Right lobe of liver (tissue), 6 donors: Measurements from ENCODE around the gene CATSPER3. TPM values are rescaled to one million over a fixed set of nuclear protein-coding genes. Genes with fewer than 3 reads are reported as not detected.
A peak's percentile ranks its signal among the peaks of the same experiment; 100 is the strongest.

Experiments used
- ATAC-seq, 4 donors: fragments of 200-7000 bp; cut with Tn5 transposase; one replicate each; pipeline ENCODE4 v1.9.1; 2020; ENCODE audit warnings: mild to moderate bottlenecking in 4 of 4, moderate library complexity in 4 of 4
- DNase-seq, 3 donors: peaks; one replicate each; pipeline ENCODE4 v3.0.0-alpha.2; 2020
- H3K27ac ChIP-seq, 3 donors: fragments of 200-600 bp; one replicate each; pipeline ENCODE4 v1.8.0; 2022
- H3K27me3 ChIP-seq, 2 donors: fragments of 200-600 bp; one replicate each; pipeline ENCODE4 v1.8.0; 2022
- H3K36me3 ChIP-seq, 4 donors: fragments of 200-600 bp; sonication (generic) in 1 of 4; one replicate each; pipeline versions ENCODE4 v1.5.1 to v1.8.0; 2017 to 2022; ENCODE audit warnings: control low read depth in 1 of 4
- H3K4me1 ChIP-seq, 4 donors: fragments of 200-600 bp; sonication (generic) in 1 of 4; one replicate each; pipeline versions ENCODE4 v1.5.1 to v1.8.0; 2017 to 2022; ENCODE audit warnings: control low read depth in 1 of 4
- H3K4me3 ChIP-seq, 3 donors: fragments of 200-600 bp; one replicate each; pipeline ENCODE4 v1.8.0; 2022
- H3K9me3 ChIP-seq, 4 donors: fragments of 200-600 bp; sonication (generic) in 1 of 4; one replicate each; pipeline versions ENCODE4 v1.5.1 to v1.8.0; 2017 to 2022; ENCODE audit warnings: control low read depth in 1 of 4
- CTCF ChIP-seq, 4 donors: fragments of 200-600 bp in 3 of 4; fragments of 450-650 bp in 1 of 4; IDR thresholded peaks; one replicate each; pipeline versions ENCODE4 v1.5.1 to v1.8.0; 2016 to 2022; ENCODE audit warnings: antibody characterized with exemption in 4 of 4, mild to moderate bottlenecking in 2 of 4
- POLR2A ChIP-seq: fragments of 450-650 bp; IDR thresholded peaks from one replicate; pipeline ENCODE4 v1.6.1; 2017; ENCODE audit warnings: antibody characterized with exemption, mild to moderate bottlenecking
- WGBS: methylation state at CpG from one replicate; pipeline ENCODE4 v1.1.6; 2018; ENCODE audit warnings: low coverage, low lambda C conversion rate; ENCODE audit not compliant: insufficient coverage; ENCODE audit errors: missing lambda C conversion rate; 5-methylcytosine and 5-hydroxymethylcytosine counted together
- intact Hi-C, 2 donors: fragments of 100-400 bp; cut with DNase I; formaldehyde crosslinking; loops; one replicate each; pipeline versions ENCODE4 v1.11.2 to v1.14.1; 2022
- total RNA-seq, 6 experiments: library from RNA; depleted of rRNA in 2 of 6; stranded (reverse); fragments of >200 nt in 2 of 6; fragmentation: NEBNext Ultra II Directional in 3 of 6; extraction: Animal tissue kit (Norgen Biotek cat#: 25700) in 3 of 6; gene quantifications; one replicate each; pipeline versions ENCODE4 v1.1.0 to v1.2.4, GENCODE V29; 2016 to 2023
- donor health status: DM: no; HTN: yes; CAD: no.
- donor health status: DM: no; HTN: no; CAD: no.
- donor health status: DM: no; HTN: no; CAD: no.
- donor health status: DM: no; HTN: yes; CAD: no.
- donor health status: DM: no; HTN: yes; CAD: no.

CATSPER3 gene
- total RNA-seq, 6 experiments from 2014 or later: 0.29 to 1.1 (median 0.81) TPM; not detected in 2

DNA sequence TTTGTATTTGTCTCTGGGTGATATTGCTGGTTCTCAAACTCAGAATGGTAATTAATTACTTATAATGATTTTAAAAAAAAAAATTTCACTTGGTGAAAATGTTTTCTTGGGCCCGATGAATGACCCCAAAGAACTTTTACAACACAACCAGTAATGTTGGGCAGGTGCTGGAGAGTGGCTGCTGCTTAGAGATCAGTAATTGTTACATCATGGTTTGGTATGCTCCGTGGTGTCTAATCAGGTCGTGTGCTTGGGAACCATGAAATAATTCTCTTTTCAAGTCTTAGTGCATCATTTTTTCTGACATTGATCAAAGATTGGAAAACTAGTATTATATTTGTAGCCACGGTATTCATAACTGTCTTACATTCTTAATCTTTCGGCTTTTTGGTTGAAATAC, 33.5 kb upstream of the CATSPER3 start:
- no peak overlapping the region for H3K27ac ChIP-seq
- no peaks in the 10 kb centered on the region for H3K27me3 ChIP-seq
- no peak overlapping the region for H3K4me3 ChIP-seq
- no peaks in the 10 kb centered on the region for H3K9me3 ChIP-seq
- WGBS: 95% methylated on average over 5 of the region's 5 CpGs
- intact Hi-C loops: no loop called here
- H3K36me3 ChIP-seq: peaks cover 0 to 6% (median 0%) of the 10 kb centered on the region in 4 donors
- no peaks in the 10 kb centered on the region for H3K4me1 ChIP-seq
- TF ChIP-seq POLR2A (no peak), CTCF (IDR thresholded peaks at IDR 0.05) (no peak)
- DNase-seq (no peak), ATAC-seq (no peak)

DNA sequence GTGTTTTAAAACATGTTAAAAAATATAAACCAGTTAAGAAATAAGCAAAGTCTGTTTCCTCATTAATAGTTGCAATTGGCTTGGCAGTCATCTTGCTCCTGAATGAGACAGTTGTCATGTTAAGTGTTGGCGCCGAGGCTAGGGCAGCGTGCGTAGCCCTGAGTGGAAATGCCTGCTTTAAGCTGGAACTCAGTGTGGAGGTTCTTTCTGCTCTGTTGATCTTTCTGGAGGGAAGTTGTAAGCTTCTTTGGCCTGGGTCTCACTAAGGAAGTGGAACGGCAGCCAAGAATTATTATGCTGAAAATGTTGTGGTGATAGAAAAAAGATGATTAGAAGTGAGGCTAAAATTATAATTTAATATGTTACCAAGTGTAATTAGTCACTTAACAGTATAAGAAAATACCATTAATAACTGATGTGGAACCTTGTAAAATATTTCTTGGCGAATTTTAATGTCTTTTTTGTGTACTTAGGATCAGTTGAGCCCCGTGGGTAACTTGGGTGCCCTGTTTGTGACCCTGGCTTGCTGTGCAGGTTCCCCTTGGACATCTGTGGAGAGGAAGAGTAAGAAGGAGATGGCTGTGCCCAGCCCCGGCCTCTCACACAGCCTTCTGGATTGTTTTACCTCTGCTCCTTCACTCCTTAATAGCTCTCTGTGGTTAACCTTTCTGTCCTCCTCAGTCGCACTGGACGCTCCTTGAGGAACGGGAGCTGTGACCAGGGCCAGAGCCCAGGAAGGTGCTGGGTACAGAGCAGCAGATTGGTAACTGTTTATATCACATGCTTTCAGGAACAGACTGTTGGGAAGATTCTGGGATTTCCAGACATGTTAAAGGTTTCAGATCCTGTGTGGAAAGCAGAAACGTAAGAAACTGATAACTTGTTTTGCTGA, 31.8 kb upstream of the CATSPER3 start:
- no peak for TF ChIP-seq CTCF (IDR thresholded peaks at IDR 0.05)
- TF ChIP-seq POLR2A: no peak
- DNase-seq (no peak), ATAC-seq (peak in 1 of 4 donors; percentile 30)
- Histone ChIP-seq H3K36me3 (peaks cover 0 to 6% (median 0%) of the 10 kb centered on the region in 4 donors), H3K4me1 (no peaks in the 10 kb centered on the region), H3K27me3 (no peaks in the 10 kb centered on the region), H3K9me3 (no peaks in the 10 kb centered on the region), H3K4me3 (no peak overlapping the region), H3K27ac (no peak overlapping the region)
- intact Hi-C loops: no loop called here
- 77% methylated on average over 12 of the region's 12 CpGs for whole genome bisulfite sequencing

DNA sequence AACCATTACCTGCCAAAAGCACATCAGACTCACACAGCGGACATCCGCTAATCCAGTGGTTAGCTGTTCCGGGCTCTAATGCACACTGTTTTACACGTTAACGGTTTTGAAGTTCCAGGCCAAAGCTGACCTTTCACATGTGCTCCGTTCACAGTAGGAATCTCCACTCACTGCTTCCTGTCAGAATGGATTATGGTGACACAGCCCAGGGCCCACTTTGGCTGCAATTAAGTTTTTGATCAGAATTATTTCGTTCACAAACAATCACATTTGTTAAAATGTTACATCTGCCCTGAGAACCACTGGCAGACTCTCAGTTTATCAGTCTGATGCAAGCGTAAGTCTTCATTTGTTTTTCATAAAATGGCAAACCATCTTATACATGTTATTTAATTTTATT, 30.2 kb upstream of the CATSPER3 start:
- Histone ChIP-seq H3K4me1 (no peaks in the 10 kb centered on the region), H3K27ac (no peak overlapping the region), H3K4me3 (no peak overlapping the region), H3K36me3 (peaks cover 0 to 6% (median 0%) of the 10 kb centered on the region in 4 donors), H3K27me3 (no peaks in the 10 kb centered on the region), H3K9me3 (no peaks in the 10 kb centered on the region)
- WGBS: 96% methylated on average over 8 of the region's 8 CpGs
- ATAC-seq: no peak
- intact Hi-C loops: no loop called here
- TF ChIP-seq CTCF (IDR thresholded peaks at IDR 0.05): no peak
- no peak for TF ChIP-seq POLR2A
- DNase-seq: no peak

DNA sequence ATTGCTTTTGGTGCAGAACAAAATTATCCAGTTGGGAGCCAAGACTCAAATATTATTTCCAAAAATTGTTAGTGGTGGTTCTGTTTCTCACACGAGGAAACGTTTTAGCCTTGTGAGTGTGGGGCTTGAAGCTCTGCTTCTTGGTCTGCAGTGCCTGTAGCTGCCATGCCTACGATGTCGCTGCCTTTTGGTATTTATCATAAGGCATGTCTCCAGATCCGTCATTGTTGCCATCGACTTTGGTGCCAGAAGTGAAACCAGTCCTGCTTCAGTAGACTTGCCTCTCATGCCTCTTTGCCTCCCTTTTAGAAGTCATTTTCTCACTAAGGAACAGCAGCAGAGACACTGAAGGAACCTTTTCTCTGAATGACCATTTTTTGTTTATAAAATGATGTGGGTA, 29.7 kb upstream of the CATSPER3 start:
- Histone ChIP-seq H3K4me1 (no peaks in the 10 kb centered on the region), H3K9me3 (no peaks in the 10 kb centered on the region), H3K27ac (no peak overlapping the region), H3K27me3 (no peaks in the 10 kb centered on the region), H3K36me3 (peaks cover 0 to 4% (median 0%) of the 10 kb centered on the region in 4 donors), H3K4me3 (no peak overlapping the region)
- no peak for DNase-seq
- WGBS: 100% methylated on average over 6 of the region's 6 CpGs
- no peak for TF ChIP-seq POLR2A
- no peak for TF ChIP-seq CTCF (IDR thresholded peaks at IDR 0.05)
- intact Hi-C loops: no loop called here
- no peak for ATAC-seq
